Hepatocyte (in vitro differentiated cells): ENCODE data around the gene FAM83B.

Experiments used
- EZH2 ChIP-seq: fragments of 200-600 bp; sonication (generic); IDR thresholded peaks from 2 replicates; pipeline ENCODE4 v1.6.1; 2016; ENCODE audit warnings: antibody characterized with exemption, mild to moderate bottlenecking, borderline replicate concordance
- EZH2phosphoT487 ChIP-seq: fragments of 200-600 bp; sonication (generic); IDR thresholded peaks from one replicate; pipeline ENCODE4 v1.6.1; 2018; ENCODE audit warnings: antibody characterized with exemption, mild to moderate bottlenecking, low read depth, moderate library complexity; ENCODE audit not compliant: unreplicated experiment, severe bottlenecking
- TF ChIP-seq, protein P1 (sequence below): fragments of 200-600 bp; sonication (generic); IDR thresholded peaks from 2 replicates; pipeline ENCODE4 v1.5.1; 2016; ENCODE audit warnings: antibody characterized with exemption, mild to moderate bottlenecking; ENCODE audit not compliant: poor library complexity

DNA sequence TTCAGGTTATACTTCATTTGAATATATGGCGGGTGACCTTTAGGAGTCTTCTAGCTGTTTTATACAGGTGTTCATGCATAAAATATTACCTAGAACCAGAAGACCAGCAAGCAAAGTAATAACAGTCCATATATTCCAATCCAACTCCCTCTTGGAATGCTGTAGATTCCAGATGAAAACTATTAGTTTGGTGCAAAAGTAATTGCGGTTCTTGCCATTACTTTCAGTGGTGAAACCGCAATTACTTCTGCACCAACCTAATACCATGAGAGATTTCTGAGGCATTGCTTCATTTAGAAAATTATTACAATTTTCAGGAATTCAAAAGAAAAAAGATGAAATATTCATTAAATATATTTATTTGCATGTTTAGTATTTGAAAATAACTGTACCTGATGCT lies 62.6 kb downstream of the FAM83B start:
- TF ChIP-seq, protein P1, sequence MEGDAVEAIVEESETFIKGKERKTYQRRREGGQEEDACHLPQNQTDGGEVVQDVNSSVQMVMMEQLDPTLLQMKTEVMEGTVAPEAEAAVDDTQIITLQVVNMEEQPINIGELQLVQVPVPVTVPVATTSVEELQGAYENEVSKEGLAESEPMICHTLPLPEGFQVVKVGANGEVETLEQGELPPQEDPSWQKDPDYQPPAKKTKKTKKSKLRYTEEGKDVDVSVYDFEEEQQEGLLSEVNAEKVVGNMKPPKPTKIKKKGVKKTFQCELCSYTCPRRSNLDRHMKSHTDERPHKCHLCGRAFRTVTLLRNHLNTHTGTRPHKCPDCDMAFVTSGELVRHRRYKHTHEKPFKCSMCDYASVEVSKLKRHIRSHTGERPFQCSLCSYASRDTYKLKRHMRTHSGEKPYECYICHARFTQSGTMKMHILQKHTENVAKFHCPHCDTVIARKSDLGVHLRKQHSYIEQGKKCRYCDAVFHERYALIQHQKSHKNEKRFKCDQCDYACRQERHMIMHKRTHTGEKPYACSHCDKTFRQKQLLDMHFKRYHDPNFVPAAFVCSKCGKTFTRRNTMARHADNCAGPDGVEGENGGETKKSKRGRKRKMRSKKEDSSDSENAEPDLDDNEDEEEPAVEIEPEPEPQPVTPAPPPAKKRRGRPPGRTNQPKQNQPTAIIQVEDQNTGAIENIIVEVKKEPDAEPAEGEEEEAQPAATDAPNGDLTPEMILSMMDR, result no peak
- TF ChIP-seq EZH2 (no peak), EZH2phosphoT487 (no peak)
